Omental fat pad (tissue), 4 donors: ENCODE results near the gene NFIA. TPM values are rescaled to one million over a fixed set of nuclear protein-coding genes. Genes with fewer than 3 reads are reported as not detected.
"Not testable (repeated sequence)": the region's sequence is repeated elsewhere in the genome, so short reads cannot be mapped to it uniquely, and the experiment has no call there.

Experiments
- ATAC-seq: fragments of 150-250 bp; one replicate; pipeline ENCODE4 v1.9.1; 2016; ENCODE audit warnings: mild to moderate bottlenecking, moderate library complexity; ENCODE audit not compliant: low FRiP score
- DNase-seq: peaks from one replicate; pipeline ENCODE4 v3.0.0-alpha.2; 2019; ENCODE audit warnings: low spot score
- total RNA-seq, 4 donors: library from RNA; depleted of rRNA; stranded (reverse); fragments of >200 nt; gene quantifications; one replicate each; pipeline ENCODE4 v1.1.0, GENCODE V29; 2016
- TF ChIP-seq, protein P1 (sequence below), 3 donors: fragments of 450-650 bp; IDR thresholded peaks; one replicate each; pipeline ENCODE4 v1.5.1; 2016 to 2017; ENCODE audit warnings: antibody characterized with exemption in 3 of 3, mild to moderate bottlenecking in 3 of 3, moderate library complexity in 2 of 3

NFIA gene
- total RNA-seq, 4 donors from 2014 or later, result 61.1 to 159 (median 77.5) TPM

- TF ChIP-seq, protein P1, sequence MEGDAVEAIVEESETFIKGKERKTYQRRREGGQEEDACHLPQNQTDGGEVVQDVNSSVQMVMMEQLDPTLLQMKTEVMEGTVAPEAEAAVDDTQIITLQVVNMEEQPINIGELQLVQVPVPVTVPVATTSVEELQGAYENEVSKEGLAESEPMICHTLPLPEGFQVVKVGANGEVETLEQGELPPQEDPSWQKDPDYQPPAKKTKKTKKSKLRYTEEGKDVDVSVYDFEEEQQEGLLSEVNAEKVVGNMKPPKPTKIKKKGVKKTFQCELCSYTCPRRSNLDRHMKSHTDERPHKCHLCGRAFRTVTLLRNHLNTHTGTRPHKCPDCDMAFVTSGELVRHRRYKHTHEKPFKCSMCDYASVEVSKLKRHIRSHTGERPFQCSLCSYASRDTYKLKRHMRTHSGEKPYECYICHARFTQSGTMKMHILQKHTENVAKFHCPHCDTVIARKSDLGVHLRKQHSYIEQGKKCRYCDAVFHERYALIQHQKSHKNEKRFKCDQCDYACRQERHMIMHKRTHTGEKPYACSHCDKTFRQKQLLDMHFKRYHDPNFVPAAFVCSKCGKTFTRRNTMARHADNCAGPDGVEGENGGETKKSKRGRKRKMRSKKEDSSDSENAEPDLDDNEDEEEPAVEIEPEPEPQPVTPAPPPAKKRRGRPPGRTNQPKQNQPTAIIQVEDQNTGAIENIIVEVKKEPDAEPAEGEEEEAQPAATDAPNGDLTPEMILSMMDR (IDR thresholded peaks at IDR 0.05), result peak in 1 of 3 donors; percentile 5
- DNase-seq (no peak), ATAC-seq (no peak)
Observed at GRCh38 chr1:61459345-61459744, 377.0 kb downstream of the NFIA start.

DNA sequence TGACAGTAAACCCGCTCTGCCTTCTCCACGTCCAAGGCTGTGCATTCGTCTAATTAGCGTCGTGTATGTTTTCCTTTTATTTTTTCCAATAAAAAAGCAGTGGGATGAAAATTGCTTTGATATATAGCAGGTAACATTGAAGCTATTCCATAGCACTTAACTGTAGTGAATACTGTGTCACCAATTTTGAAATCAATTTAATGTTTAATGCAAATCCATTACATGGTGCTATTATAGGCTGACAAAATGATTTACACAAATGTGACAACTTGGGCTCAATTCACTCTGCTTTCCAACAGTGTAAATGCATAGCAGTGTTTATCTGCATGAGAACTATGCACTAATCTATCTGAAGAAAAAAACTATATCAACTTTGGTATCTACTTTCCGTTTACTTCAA, 377.8 kb downstream of the NFIA start:
- DNase-seq (no peak), ATAC-seq (no peak)
- TF ChIP-seq, protein P1 (IDR thresholded peaks at IDR 0.05), result no peak

DNA sequence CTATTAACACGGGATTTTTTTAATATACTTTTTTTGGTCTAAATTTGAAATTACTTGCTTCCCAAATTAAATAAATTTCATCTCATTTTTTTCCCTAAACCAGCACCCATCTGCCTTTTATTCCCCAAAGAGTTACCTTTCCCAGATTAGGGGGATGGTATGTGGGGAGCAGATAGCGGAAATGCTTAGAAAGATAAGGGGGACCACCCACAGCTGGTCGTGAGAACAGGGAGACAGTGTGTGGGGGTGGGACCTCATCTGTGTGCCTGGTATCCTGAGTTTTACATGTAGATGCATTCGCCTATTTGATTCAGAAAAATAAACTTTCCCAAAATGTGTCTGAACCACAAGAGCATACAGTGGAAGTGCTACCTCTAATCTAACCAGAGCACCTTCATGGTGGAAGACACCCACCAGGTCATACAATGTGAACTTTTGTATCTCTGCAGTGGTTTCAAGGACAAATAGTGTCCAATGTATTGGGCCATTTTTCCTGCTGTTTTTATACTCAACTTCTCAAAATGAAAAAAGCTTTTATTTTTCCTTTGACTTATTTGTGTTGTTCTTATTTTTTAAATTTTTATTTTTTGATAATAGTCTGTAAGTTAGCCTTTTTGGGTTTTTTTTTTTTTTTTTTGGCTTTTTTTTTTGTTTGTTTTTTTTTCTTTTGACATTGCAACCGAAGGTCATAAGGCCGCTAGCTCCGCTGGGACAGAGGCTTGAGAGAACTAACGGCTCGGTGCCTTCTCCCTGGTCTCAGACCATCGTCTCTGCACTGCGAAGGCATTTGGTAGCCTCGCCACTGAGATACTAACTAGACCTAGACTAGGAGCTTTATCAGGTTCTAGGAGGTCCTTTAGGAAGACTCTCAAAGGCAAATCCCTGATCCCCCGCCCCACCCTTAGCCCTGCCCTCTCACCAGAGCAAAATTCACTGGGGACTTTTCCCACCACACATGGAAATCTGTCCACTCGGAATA, 379.3 kb downstream of the NFIA start:
- ATAC-seq (no peak), DNase-seq (no peak)
- TF ChIP-seq, protein P1 (IDR thresholded peaks at IDR 0.05), result no peak

GRCh38 chr1:61462628-61463027, 380.3 kb downstream of the NFIA start:
- TF ChIP-seq, protein P1 (IDR thresholded peaks at IDR 0.05), result no peak
- DNase-seq (no peak), ATAC-seq (no peak)

DNA sequence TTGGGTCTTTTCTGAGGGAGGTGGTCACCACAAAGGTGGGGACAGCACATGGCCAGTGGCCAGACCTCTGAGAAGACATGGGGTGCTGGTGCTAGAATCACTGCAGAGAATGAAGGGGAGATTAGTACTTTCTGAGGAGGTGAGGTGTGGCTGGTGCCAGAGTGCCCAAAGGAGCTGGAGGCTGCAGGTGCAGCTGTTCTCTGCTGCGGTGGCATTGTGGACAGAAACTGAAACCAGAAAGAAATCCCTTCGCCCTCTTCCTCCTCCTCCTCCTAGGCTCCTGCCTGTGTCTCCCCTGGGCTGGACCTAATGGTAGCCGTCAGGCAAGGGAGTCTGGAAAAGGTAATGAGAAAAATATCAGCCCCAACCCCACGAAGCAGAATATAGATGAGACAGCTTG, 380.9 kb downstream of the NFIA start:
- ATAC-seq (no peak), DNase-seq (no peak)
- TF ChIP-seq, protein P1 (IDR thresholded peaks at IDR 0.05), result no peak

GRCh38 chr1:61467836-61468235, 385.5 kb downstream of the NFIA start:
- DNase-seq, ATAC-seq: not testable (repeated sequence)

- TF ChIP-seq, protein P1 (IDR thresholded peaks at IDR 0.05), result no peak
- ATAC-seq (no peak), DNase-seq (no peak)
Observed at GRCh38 chr1:61469365-61469764, 387.0 kb downstream of the NFIA start.
